Activated CD4-positive, alpha-beta T cell treated with anti-CD3 and anti-CD28 coated beads, Interleukin-2, amount 10 ng/mL, durations not matched to agents 7 days and 5 days (primary cell): ENCODE data around the gene C16orf74. TPM values are rescaled to one million over a fixed set of nuclear protein-coding genes. Genes with fewer than 3 reads are reported as not detected.
A peak's percentile ranks its signal among the peaks of the same experiment; 100 is the strongest.

Source experiments
- CTCF ChIA-PET: fragments of 350-600 bp; sonication (Branson Sonifier 250); formaldehyde crosslinking; loops from one replicate; lab custom pipeline; 2021; ENCODE audit warnings: antibody characterized with exemption; lab: Charles Lee
- POLR2A ChIA-PET: fragments of 350-600 bp; sonication (Branson Sonifier 250); formaldehyde crosslinking; loops from one replicate; lab custom pipeline; 2021; ENCODE audit warnings: antibody characterized with exemption; lab: Charles Lee
- DNase-seq: peaks from one replicate; pipeline ENCODE4 v3.0.0-alpha.2; 2020
- H3K27ac Mint-ChIP-seq: one replicate; pipeline ENCODE4 v1.8.0; 2021; ENCODE audit warnings: mild to moderate bottlenecking, moderate library complexity, mixed read lengths
- H3K27me3 Mint-ChIP-seq: one replicate; pipeline ENCODE4 v1.8.0; 2021; ENCODE audit warnings: mixed read lengths
- H3K36me3 Mint-ChIP-seq: one replicate; pipeline ENCODE4 v1.8.0; 2021; ENCODE audit warnings: low read depth, mixed read lengths
- H3K4me1 Mint-ChIP-seq: one replicate; pipeline ENCODE4 v1.8.0; 2021; ENCODE audit warnings: mixed read lengths
- H3K4me3 Mint-ChIP-seq: one replicate; pipeline ENCODE4 v1.8.0; 2021; ENCODE audit warnings: mild to moderate bottlenecking, moderate library complexity, mixed read lengths
- H3K9me3 Mint-ChIP-seq: one replicate; pipeline ENCODE4 v1.8.0; 2021; ENCODE audit warnings: mixed read lengths
- total RNA-seq, 2 experiments: library from RNA; stranded (reverse); gene quantifications; one replicate each; pipeline ENCODE4 v1.2.3, GENCODE V29; 2021

Gene C16orf74
- total RNA-seq, 2 experiments from 2014 or later: 1.6 to 1.7 TPM

DNA sequence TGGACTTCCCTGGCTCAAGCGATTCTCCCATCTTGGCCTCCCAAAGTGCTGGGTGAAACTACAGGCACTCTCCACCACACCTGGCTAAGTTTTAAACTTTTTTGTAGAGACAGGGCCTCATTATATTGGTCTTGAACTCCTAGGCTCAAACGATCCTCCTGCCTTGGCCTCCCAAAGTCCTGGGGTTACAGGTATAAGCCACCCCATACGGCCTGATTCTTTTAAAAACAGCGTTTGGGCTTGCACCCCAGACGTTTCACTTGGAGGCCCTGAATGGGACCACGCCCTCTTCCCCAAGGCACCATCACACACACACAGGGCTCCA lies 32.8 kb downstream of the C16orf74 start:
- POLR2A ChIA-PET: no interaction called here
- H3K27me3 Mint-ChIP-seq: peaks cover 3% of the 10 kb centered on the region
- DNase-seq: no peak

GRCh38 chr16:85717393-85718152 lies 33.3 kb downstream of the C16orf74 start:
- Mint-ChIP-seq H3K36me3 (no peaks in the 10 kb centered on the region), H3K4me1 (peaks cover 5% of the 10 kb centered on the region), H3K27me3 (peaks cover 3% of the 10 kb centered on the region), H3K27ac (no peak overlapping the region), H3K4me3 (no peak overlapping the region), H3K9me3 (no peaks in the 10 kb centered on the region)
- ChIA-PET CTCF (interaction anchor here (1.1 to 1.9 kb wide), 2 partner anchors 24 to 102 kb away, joined by 3 to 6 read pairs; no protein-coding TSS in a partner anchor), POLR2A (no interaction called here)
- DNase-seq: peak; percentile 72

More for the DNA sequence above, 32.8 kb downstream of the C16orf74 start:
- CTCF ChIA-PET: interaction anchor here (1.1 to 1.9 kb wide), 2 partner anchors 23 to 102 kb away, joined by 3 to 6 read pairs; no protein-coding TSS in a partner anchor
- Mint-ChIP-seq H3K9me3 (no peaks in the 10 kb centered on the region), H3K36me3 (no peaks in the 10 kb centered on the region), H3K4me1 (peaks cover 5% of the 10 kb centered on the region), H3K4me3 (no peak overlapping the region), H3K27ac (no peak overlapping the region)

GRCh38 chr16:85716680-85717038 lies 34.2 kb downstream of the C16orf74 start:
- no peak overlapping the region for H3K4me3 Mint-ChIP-seq

DNA sequence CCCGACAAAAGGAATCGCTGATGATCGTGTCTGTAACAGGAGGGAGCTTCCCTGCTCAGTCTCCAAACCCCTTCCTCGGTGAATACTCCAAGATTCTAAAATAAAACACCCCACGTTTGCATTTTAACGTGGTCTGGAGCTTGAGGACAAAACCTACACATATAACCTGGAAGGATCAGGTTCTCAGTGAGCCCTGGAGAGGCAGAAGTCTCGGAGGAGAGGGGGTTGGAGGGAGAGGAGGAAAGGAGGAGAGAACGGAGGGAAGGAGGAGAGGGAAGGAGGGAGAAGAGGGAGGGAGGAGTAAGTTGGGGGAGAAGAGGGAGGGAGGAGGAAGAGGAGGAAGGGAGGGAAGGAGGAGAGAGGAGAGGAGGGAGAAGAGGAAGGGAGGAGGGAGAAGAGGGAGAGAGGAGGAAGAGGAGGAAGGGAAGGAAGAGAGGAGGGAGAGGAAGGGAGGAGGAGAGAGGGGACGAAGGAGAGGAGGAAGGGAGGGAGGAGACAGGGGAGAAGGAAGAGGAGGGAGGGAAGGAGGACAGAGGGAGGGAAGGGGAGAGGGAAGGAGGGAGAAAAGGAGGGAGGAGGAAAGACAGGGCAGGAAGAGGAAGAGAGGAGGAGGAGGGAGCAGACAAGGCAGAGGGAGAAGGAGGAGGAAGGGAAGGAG lies 34.7 kb downstream of the C16orf74 start:
- ChIA-PET CTCF (interaction anchor here (0.7 to 1.9 kb wide), 3 partner anchors 100 to 295 kb away, joined by 3 to 6 read pairs (median 4); no protein-coding TSS in a partner anchor), POLR2A (no interaction called here)
- no peak overlapping the region for H3K27ac Mint-ChIP-seq
- no peaks in the 10 kb centered on the region for H3K36me3 Mint-ChIP-seq
- peaks cover 5% of the 10 kb centered on the region for H3K4me1 Mint-ChIP-seq
- DNase-seq: no peak
- H3K9me3 Mint-ChIP-seq: peaks cover 4% of the 10 kb centered on the region
- peaks cover 3% of the 10 kb centered on the region for H3K27me3 Mint-ChIP-seq
- no peak overlapping the region for H3K4me3 Mint-ChIP-seq

More at GRCh38 chr16:85716680-85717038, 34.2 kb downstream of the C16orf74 start:
- no peak for DNase-seq
- Mint-ChIP-seq H3K4me1 (peaks cover 5% of the 10 kb centered on the region), H3K27me3 (peaks cover 3% of the 10 kb centered on the region), H3K36me3 (no peaks in the 10 kb centered on the region), H3K9me3 (peaks cover 4% of the 10 kb centered on the region), H3K27ac (no peak overlapping the region)
- ChIA-PET POLR2A (no interaction called here), CTCF (interaction anchor here (1.9 kb wide), 1 partner anchor 101 kb away, joined by 6 read pairs; no protein-coding TSS in a partner anchor)

DNA sequence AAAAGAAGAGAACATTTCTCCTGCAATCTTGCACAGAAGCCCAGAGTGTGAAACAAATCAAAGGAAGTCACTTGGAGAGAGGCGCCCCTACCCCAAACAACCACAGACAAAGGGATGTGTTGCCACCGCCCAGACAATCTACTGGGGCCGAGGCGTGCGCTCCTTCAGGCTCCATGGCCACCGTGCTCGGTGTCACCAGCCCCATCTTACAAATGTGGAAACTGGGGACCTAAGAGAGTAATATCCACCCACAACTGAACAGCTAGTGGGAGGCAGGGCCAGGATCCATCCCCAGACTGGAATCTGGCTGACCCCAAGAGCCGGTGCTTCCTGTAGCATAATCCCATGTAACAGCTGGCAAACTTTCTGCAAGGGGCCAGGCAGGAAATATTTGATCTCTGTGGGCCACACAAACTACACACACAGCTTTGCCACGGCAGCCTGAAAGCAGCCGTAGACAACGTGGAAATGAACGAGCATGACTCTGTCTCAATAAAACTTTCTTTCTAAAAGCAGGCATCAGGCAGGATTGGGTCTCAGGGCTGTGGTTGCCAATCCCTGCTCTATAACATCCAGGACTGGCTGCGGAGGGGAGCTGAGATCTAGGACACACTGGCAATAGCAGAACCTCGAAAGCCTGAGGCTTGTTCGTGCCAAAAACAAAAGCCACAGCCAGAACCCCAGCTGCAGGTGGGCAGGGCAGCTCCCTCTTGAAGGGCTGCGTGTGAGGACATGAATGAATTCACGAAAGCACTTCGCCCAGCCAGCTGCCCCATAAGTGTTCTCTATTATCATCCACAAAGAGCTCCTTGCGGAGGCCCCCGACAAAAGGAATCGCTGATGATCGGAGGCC lies 35.5 kb downstream of the C16orf74 start:
- Mint-ChIP-seq H3K4me3 (no peak overlapping the region), H3K9me3 (peaks cover 4% of the 10 kb centered on the region), H3K4me1 (peaks cover 5% of the 10 kb centered on the region), H3K27ac (no peak overlapping the region), H3K27me3 (peaks cover 3% of the 10 kb centered on the region), H3K36me3 (no peaks in the 10 kb centered on the region)
- ChIA-PET CTCF (interaction anchor here (0.7 to 1.3 kb wide), 2 partner anchors 185 to 294 kb away, joined by 3 to 4 read pairs; no protein-coding TSS in a partner anchor), POLR2A (no interaction called here)
- DNase-seq: no peak

GRCh38 chr16:85712801-85713200 lies 38.1 kb downstream of the C16orf74 start:
- peaks cover 4% of the 10 kb centered on the region for H3K9me3 Mint-ChIP-seq
- H3K4me3 Mint-ChIP-seq: no peak overlapping the region
- CTCF ChIA-PET: no interaction called here
- H3K27me3 Mint-ChIP-seq: peaks cover 3% of the 10 kb centered on the region
- H3K36me3 Mint-ChIP-seq: no peaks in the 10 kb centered on the region
- no peak overlapping the region for H3K27ac Mint-ChIP-seq
- POLR2A ChIA-PET: no interaction called here
- H3K4me1 Mint-ChIP-seq: peaks cover 5% of the 10 kb centered on the region
- DNase-seq: no peak

- no peaks in the 10 kb centered on the region for H3K36me3 Mint-ChIP-seq
- no peak for DNase-seq
- no peak overlapping the region for H3K27ac Mint-ChIP-seq
- ChIA-PET POLR2A (no interaction called here), CTCF (no interaction called here)
- H3K27me3 Mint-ChIP-seq: peaks cover 3% of the 10 kb centered on the region
- H3K4me3 Mint-ChIP-seq: no peak overlapping the region
- peaks cover 5% of the 10 kb centered on the region for H3K4me1 Mint-ChIP-seq
- H3K9me3 Mint-ChIP-seq: peaks cover 4% of the 10 kb centered on the region
Observed at GRCh38 chr16:85711982-85712587, 38.8 kb downstream of the C16orf74 start.

- H3K27ac Mint-ChIP-seq: no peak overlapping the region
- POLR2A ChIA-PET: no interaction called here
- peaks cover 5% of the 10 kb centered on the region for H3K4me1 Mint-ChIP-seq
- CTCF ChIA-PET: no interaction called here
- peaks cover 3% of the 10 kb centered on the region for H3K27me3 Mint-ChIP-seq
- no peak for DNase-seq
- no peak overlapping the region for H3K4me3 Mint-ChIP-seq
- H3K9me3 Mint-ChIP-seq: peaks cover 4% of the 10 kb centered on the region
- no peaks in the 10 kb centered on the region for H3K36me3 Mint-ChIP-seq
Observed at GRCh38 chr16:85710732-85711131, 40.2 kb downstream of the C16orf74 start.

GRCh38 chr16:85709766-85710585 lies 40.9 kb downstream of the C16orf74 start:
- DNase-seq: no peak
- H3K9me3 Mint-ChIP-seq: peaks cover 4% of the 10 kb centered on the region
- H3K4me1 Mint-ChIP-seq: peaks cover under 1% of the 10 kb centered on the region
- no peak overlapping the region for H3K4me3 Mint-ChIP-seq
- no peaks in the 10 kb centered on the region for H3K27me3 Mint-ChIP-seq
- H3K27ac Mint-ChIP-seq: no peak overlapping the region
- H3K36me3 Mint-ChIP-seq: no peaks in the 10 kb centered on the region
- ChIA-PET CTCF (interaction anchor here (0.6 to 1.0 kb wide), 2 partner anchors 33 to 1750 kb away, joined by 3 read pairs; no protein-coding TSS in a partner anchor), POLR2A (no interaction called here)

GRCh38 chr16:85708338-85708737 lies 42.6 kb downstream of the C16orf74 start:
- DNase-seq: no peak
- Mint-ChIP-seq H3K36me3 (no peaks in the 10 kb centered on the region), H3K27ac (no peak overlapping the region), H3K9me3 (peaks cover 4% of the 10 kb centered on the region), H3K4me1 (no peaks in the 10 kb centered on the region), H3K4me3 (no peak overlapping the region), H3K27me3 (no peaks in the 10 kb centered on the region)
- POLR2A ChIA-PET: no interaction called here
- CTCF ChIA-PET: no interaction called here

DNA sequence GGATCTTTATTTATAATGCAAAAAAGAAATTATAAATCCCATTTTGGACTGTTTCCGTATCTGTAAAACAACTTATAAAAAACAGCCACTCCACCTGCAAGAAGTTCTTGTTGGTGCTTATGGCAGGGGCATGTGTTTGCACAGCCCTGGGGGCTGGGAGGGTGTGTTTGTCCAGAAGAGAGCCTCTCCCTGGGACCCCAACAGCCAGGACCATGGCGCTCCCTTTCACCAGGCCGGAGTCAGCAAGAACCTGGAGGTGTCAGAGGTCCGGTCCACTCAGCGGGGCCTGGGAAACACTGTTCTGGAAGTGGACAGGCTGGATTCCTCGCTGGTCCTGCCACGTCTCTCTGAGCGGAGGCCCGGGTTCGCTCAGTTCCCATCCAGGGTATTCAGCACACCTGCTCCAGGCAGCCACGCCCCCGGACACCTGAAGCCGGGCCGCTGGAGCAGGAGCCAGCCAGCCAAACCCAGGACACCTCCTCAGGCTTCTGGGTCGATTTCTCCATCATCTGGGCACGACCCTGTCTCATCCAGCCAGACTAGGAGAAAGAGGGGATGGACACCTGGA lies 43.3 kb downstream of the C16orf74 start:
- ChIA-PET POLR2A (no interaction called here), CTCF (no interaction called here)
- Mint-ChIP-seq H3K9me3 (peaks cover 4% of the 10 kb centered on the region), H3K27ac (no peak overlapping the region), H3K36me3 (no peaks in the 10 kb centered on the region), H3K27me3 (peaks cover under 1% of the 10 kb centered on the region), H3K4me3 (no peak overlapping the region), H3K4me1 (no peaks in the 10 kb centered on the region)
- DNase-seq: no peak
